ENCODE measurements around the gene NATD1.
"Not testable (repeated sequence)": the region's sequence is repeated elsewhere in the genome, so short reads cannot be mapped to it uniquely, and the experiment has no call there.

The NATD1 gene

GRCh38 chr17:21243516-21244303, 9.5 kb downstream of the NATD1 start:
- no peak for DNase-seq

GRCh38 chr17:21242780-21243515, 10.3 kb downstream of the NATD1 start:
- no peak for DNase-seq

GRCh38 chr17:21242026-21242697, 11.0 kb downstream of the NATD1 start:
- no peak for DNase-seq

GRCh38 chr17:21241564-21241963, 11.6 kb downstream of the NATD1 start:
- no peak for DNase-seq

- no peak for DNase-seq
These were observed 12.7 kb downstream of the NATD1 start for GRCh38 chr17:21240369-21241055.

GRCh38 chr17:21239680-21240368, 13.4 kb downstream of the NATD1 start:
- peak; percentile 52 for DNase-seq

- no peak for DNase-seq
These were observed 17.3 kb downstream of the NATD1 start for GRCh38 chr17:21235921-21236320.

- DNase-seq, result no peak
These were observed 19.4 kb downstream of the NATD1 start for GRCh38 chr17:21233581-21234347.

- DNase-seq, result no peak
These were observed 21.0 kb downstream of the NATD1 start for GRCh38 chr17:21232033-21232749.

GRCh38 chr17:21231533-21231932, 21.7 kb downstream of the NATD1 start:
- no peak for DNase-seq

GRCh38 chr17:21228845-21229244, 24.4 kb downstream of the NATD1 start:
- DNase-seq, result no peak

- no peak for DNase-seq
These were observed 25.1 kb downstream of the NATD1 start for GRCh38 chr17:21228111-21228510.

- DNase-seq, result not testable (repeated sequence)
These were observed 25.9 kb downstream of the NATD1 start for GRCh38 chr17:21227277-21227676.

- no peak for DNase-seq
These were observed 30.1 kb downstream of the NATD1 start for GRCh38 chr17:21223086-21223485.

- DNase-seq, result no peak
These were observed 34.3 kb downstream of the NATD1 start for GRCh38 chr17:21218831-21219380.

GRCh38 chr17:21218101-21218500, 35.1 kb downstream of the NATD1 start:
- peak; percentile 38 for DNase-seq

GRCh38 chr17:21217346-21217745, 35.9 kb downstream of the NATD1 start:
- no peak for DNase-seq

- DNase-seq, result peak; percentile 31
These were observed 37.3 kb downstream of the NATD1 start for GRCh38 chr17:21215935-21216334.

- DNase-seq, result peak; percentile 35
These were observed 38.3 kb downstream of the NATD1 start for GRCh38 chr17:21214777-21215541.

Data from MV-4-11 (cell line).